Esophagus squamous epithelium (tissue), 5 donors: Measurements from ENCODE around the gene ARMH3. TPM values are rescaled to one million over a fixed set of nuclear protein-coding genes. Genes with fewer than 3 reads are reported as not detected.

Experiments used
- DNase-seq: peaks from one replicate; lab custom pipeline; 2025; lab: John Stamatoyannopoulos, UW
- H3K27ac ChIP-seq, 4 donors: fragments of 200-600 bp; sonication (generic); one replicate each; pipeline ENCODE4 v1.5.1; 2016 to 2019; ENCODE audit warnings: mild to moderate bottlenecking in 1 of 4
- H3K27me3 ChIP-seq, 4 donors: fragments of 200-600 bp; sonication (generic); 1 replicate in 3 of 4; 2 replicates in 1 of 4; pipeline versions ENCODE4 v1.5.1 to v1.6.0; 2017 to 2021; ENCODE audit warnings: antibody characterized with exemption in 1 of 4
- H3K36me3 ChIP-seq, 3 donors: fragments of 200-600 bp; sonication (generic); one replicate each; pipeline ENCODE4 v1.5.1; 2016 to 2019
- H3K4me1 ChIP-seq, 3 donors: fragments of 200-600 bp; sonication (generic); one replicate each; pipeline ENCODE4 v1.5.1; 2017 to 2019
- H3K4me3 ChIP-seq, 4 donors: fragments of 200-600 bp; sonication (generic); 1 replicate in 3 of 4; 2 replicates in 1 of 4; pipeline ENCODE4 v1.5.1; 2016 to 2019; ENCODE audit warnings: mild to moderate bottlenecking in 2 of 4, moderate library complexity in 1 of 4
- H3K9me3 ChIP-seq, 3 donors: fragments of 200-600 bp; sonication (generic); one replicate each; pipeline ENCODE4 v1.5.1; 2016 to 2019
- CTCF ChIP-seq, 6 experiments: fragments of 450-650 bp in 4 of 6; fragments of 200-600 bp in 2 of 6; sonication (generic) in 2 of 6; IDR thresholded peaks; one replicate each; pipeline ENCODE4 v1.5.1; 2016 to 2019; ENCODE audit warnings: antibody characterized with exemption in 6 of 6, mild to moderate bottlenecking in 4 of 6, moderate library complexity in 4 of 6
- POLR2A ChIP-seq, 4 donors: fragments of 450-650 bp; IDR thresholded peaks; one replicate each; pipeline ENCODE4 v1.6.1; 2017; ENCODE audit warnings: antibody characterized with exemption in 4 of 4, mild to moderate bottlenecking in 4 of 4, moderate library complexity in 3 of 4
- WGBS, 2 donors: methylation state at CpG; one replicate each; pipeline ENCODE4 v1.1.5; 2018; 5-methylcytosine and 5-hydroxymethylcytosine counted together
- intact Hi-C: fragments of 100-400 bp; cut with DNase I; formaldehyde crosslinking; loops from one replicate; pipeline ENCODE4 v1.15.0; 2022
- total RNA-seq, 4 donors: library from RNA; depleted of rRNA; stranded (reverse); fragments of >200 nt; gene quantifications; one replicate each; pipeline ENCODE4 v1.1.0, GENCODE V29; 2016
- donor health status: DM: yes; HTN: yes; CAD: no.

ARMH3 gene
- total RNA-seq, 4 donors from 2014 or later: 13.3 to 17.2 (median 16.1) TPM

- intact Hi-C loops: no loop called here
- TF ChIP-seq CTCF (IDR thresholded peaks at IDR 0.05): no peak
- no peak for TF ChIP-seq POLR2A (IDR thresholded peaks at IDR 0.05)
- no peak for DNase-seq
- WGBS, 2 donors: 84 to 89% methylated on average over 3 of the region's 3 CpGs
- Histone ChIP-seq H3K27ac (no peak overlapping the region), H3K4me3 (no peak overlapping the region), H3K4me1 (peaks cover 0 to 4% (median 0%) of the 10 kb centered on the region in 3 donors), H3K27me3 (no peaks in the 10 kb centered on the region), H3K9me3 (no peaks in the 10 kb centered on the region), H3K36me3 (no peaks in the 10 kb centered on the region)
Measured at GRCh38 chr10:101894742-101895141, 161.2 kb downstream of the ARMH3 start.

GRCh38 chr10:101894266-101894665, 161.7 kb downstream of the ARMH3 start:
- DNase-seq: no peak
- 83 to 91% methylated on average over 2 to 5 of the region's 6 CpGs for WGBS, 2 donors
- Histone ChIP-seq H3K4me3 (no peak overlapping the region), H3K9me3 (no peaks in the 10 kb centered on the region), H3K27ac (no peak overlapping the region), H3K36me3 (no peaks in the 10 kb centered on the region), H3K27me3 (no peaks in the 10 kb centered on the region), H3K4me1 (peaks cover 0 to 4% (median 0%) of the 10 kb centered on the region in 3 donors)
- intact Hi-C loops: no loop called here
- TF ChIP-seq POLR2A (IDR thresholded peaks at IDR 0.05) (no peak), CTCF (IDR thresholded peaks at IDR 0.05) (no peak)

GRCh38 chr10:101893510-101894120, 162.4 kb downstream of the ARMH3 start:
- H3K4me3 ChIP-seq: no peak overlapping the region
- H3K36me3 ChIP-seq: peaks cover 0 to 4% (median 0%) of the 10 kb centered on the region in 3 donors
- H3K27ac ChIP-seq: no peak overlapping the region
- TF ChIP-seq CTCF (IDR thresholded peaks at IDR 0.05) (no peak), POLR2A (IDR thresholded peaks at IDR 0.05) (no peak)
- WGBS, 2 donors: 67 to 70% methylated on average over 1 of the region's 1 CpG
- DNase-seq: no peak
- no peaks in the 10 kb centered on the region for H3K9me3 ChIP-seq
- intact Hi-C loops: no loop called here
- peaks cover 0 to 4% (median 0%) of the 10 kb centered on the region in 3 donors for H3K4me1 ChIP-seq
- no peaks in the 10 kb centered on the region for H3K27me3 ChIP-seq

- intact Hi-C loops: no loop called here
Measured at GRCh38 chr10:101892782-101893391, 163.1 kb downstream of the ARMH3 start.

More at GRCh38 chr10:101892782-101893391, 163.1 kb downstream of the ARMH3 start:
- Histone ChIP-seq H3K4me3 (no peak overlapping the region), H3K27ac (no peak overlapping the region), H3K27me3 (no peaks in the 10 kb centered on the region), H3K4me1 (peaks cover 0 to 4% (median 0%) of the 10 kb centered on the region in 3 donors), H3K9me3 (no peaks in the 10 kb centered on the region), H3K36me3 (peaks cover 0 to 11% (median 0%) of the 10 kb centered on the region in 3 donors)
- TF ChIP-seq CTCF (IDR thresholded peaks at IDR 0.05) (no peak), POLR2A (IDR thresholded peaks at IDR 0.05) (no peak)
- 63 to 77% methylated on average over 4 of the region's 4 CpGs for WGBS, 2 donors
- DNase-seq: no peak
